H1 (cell line): ENCODE results near the gene RPUSD1. TPM values are rescaled to one million over a fixed set of nuclear protein-coding genes. Genes with fewer than 3 reads are reported as not detected.
A peak's percentile ranks its signal among the peaks of the same experiment; 100 is the strongest.

Experiments used
- CTCF ChIA-PET: fragments of 300-600 bp; sonication (Branson Sonifier 250); formaldehyde crosslinking; loops from one replicate; lab custom pipeline; 2021; ENCODE audit not compliant: partially characterized antibody; lab: Charles Lee
- POLR2A ChIA-PET: fragments of 300-600 bp; sonication (Branson Sonifier 250); formaldehyde crosslinking; loops from one replicate; lab custom pipeline; 2021; ENCODE audit warnings: inconsistent platforms; ENCODE audit not compliant: partially characterized antibody; lab: Charles Lee
- DNase-seq, 2 experiments: peaks; one replicate each; pipeline versions ENCODE4 v3.0.0 to v3.0.0-alpha.2; 2010 to 2022; ENCODE audit warnings: low spot score in 2 of 2, low read depth in 1 of 2, mixed read lengths in 1 of 2
- FAIRE-seq: peaks from 2 replicates; lab custom pipeline; 2011; peaks lifted over from hg19 to GRCh38; lab: Jason Lieb, UNC
- H2AFZ ChIP-seq: 2 replicates; pipeline ENCODE4 v1.8.1; 2012; ENCODE audit warnings: low read length, inconsistent platforms
- H2AK5ac ChIP-seq: 2 replicates; pipeline ENCODE4 v1.6.1; 2013; ENCODE audit warnings: low read depth, low read length
- H2BK120ac ChIP-seq: replicated peaks from 2 replicates; pipeline ENCODE3; 2013; ENCODE audit warnings: low read depth, low read length, inconsistent platforms
- H2BK12ac ChIP-seq: 2 replicates; pipeline ENCODE4 v1.6.1; 2013; ENCODE audit warnings: low read depth, low read length
- H2BK15ac ChIP-seq: 2 replicates; pipeline ENCODE4 v1.6.1; 2013; ENCODE audit warnings: low read length
- H2BK20ac ChIP-seq: 2 replicates; pipeline ENCODE4 v1.6.1; 2013; ENCODE audit warnings: low read length
- H2BK5ac ChIP-seq: 2 replicates; pipeline ENCODE4 v1.6.1; 2013; ENCODE audit warnings: low read depth, low read length
- H3K14ac ChIP-seq: 2 replicates; pipeline ENCODE4 v1.6.1; 2013; ENCODE audit warnings: inconsistent platforms; ENCODE audit not compliant: insufficient read length
- H3K18ac ChIP-seq: 2 replicates; pipeline ENCODE4 v1.6.1; 2013; ENCODE audit warnings: low read length; ENCODE audit errors: extremely low read depth
- H3K23ac ChIP-seq: 2 replicates; pipeline ENCODE4 v1.6.1; 2013; ENCODE audit warnings: inconsistent platforms; ENCODE audit not compliant: insufficient read length
- H3K23me2 ChIP-seq: 2 replicates; pipeline ENCODE4 v1.6.1; 2013; ENCODE audit warnings: low read depth, low read length
- H3K27ac ChIP-seq: 2 replicates; pipeline ENCODE4 v1.6.1; 2011; ENCODE audit warnings: low read depth, low read length, inconsistent platforms
- H3K27me3 ChIP-seq, 4 experiments: replicated peaks in 1 of 4; 1 replicate in 1 of 4; 2 replicates in 3 of 4; pipeline versions ENCODE4 v1.6.1 to v1.8.1; 2011 to 2013; ENCODE audit warnings: low read length in 3 of 4, mild to moderate bottlenecking in 3 of 4, inconsistent platforms in 2 of 4, mixed read lengths in 2 of 4, moderate library complexity in 1 of 4; ENCODE audit not compliant: control insufficient read depth in 3 of 4, insufficient read depth in 3 of 4; ENCODE audit errors: extremely low read depth in 1 of 4
- H3K36me3 ChIP-seq, 4 experiments: 2 replicates each; pipeline versions ENCODE4 v1.6.1 to v1.8.1; 2011 to 2013; ENCODE audit warnings: mild to moderate bottlenecking in 4 of 4, low read length in 3 of 4, moderate library complexity in 2 of 4, control low read depth in 1 of 4, inconsistent platforms in 1 of 4; ENCODE audit not compliant: insufficient read depth in 4 of 4, control insufficient read depth in 2 of 4
- H3K4ac ChIP-seq: replicated peaks from 2 replicates; pipeline ENCODE3; 2013; ENCODE audit warnings: low read length, low read depth, mixed read lengths, inconsistent platforms; ENCODE audit not compliant: insufficient read length
- H3K4me1 ChIP-seq, 4 experiments: replicated peaks in 1 of 4; 1 replicate in 1 of 4; 2 replicates in 3 of 4; pipeline versions ENCODE4 v1.6.1 to v1.8.1; 2011 to 2013; ENCODE audit warnings: low read length in 3 of 4, inconsistent platforms in 2 of 4, mixed read lengths in 1 of 4; ENCODE audit not compliant: insufficient read depth in 4 of 4, control insufficient read depth in 3 of 4
- H3K4me2 ChIP-seq, 2 experiments: 2 replicates each; pipeline versions ENCODE4 v1.6.1 to v1.8.1; 2011 to 2013; ENCODE audit warnings: low read depth in 2 of 2, low read length in 2 of 2, control low read depth in 1 of 2, inconsistent platforms in 1 of 2, mild to moderate bottlenecking in 1 of 2; ENCODE audit not compliant: insufficient read depth in 1 of 2
- H3K4me3 ChIP-seq, 4 experiments: fragments of 200-600, 300-600 bp in 1 of 4; sonication (generic), shearing (Covaris generic), sonication (Bioruptor Twin) in 1 of 4; 2 replicates each; pipeline versions ENCODE4 v1.5.1 to v1.8.1; 2011 to 2016; ENCODE audit warnings: low read length in 4 of 4, low read depth in 3 of 4, control low read depth in 2 of 4, inconsistent platforms in 2 of 4, mild to moderate bottlenecking in 2 of 4, mixed read lengths in 1 of 4, moderate library complexity in 1 of 4; ENCODE audit not compliant: insufficient read depth in 2 of 4; ENCODE audit errors: extremely low read depth in 1 of 4
- H3K56ac ChIP-seq: replicated peaks from 2 replicates; pipeline ENCODE3; 2013; ENCODE audit warnings: low read depth, mild to moderate bottlenecking, mixed read lengths, low read length, inconsistent platforms; ENCODE audit not compliant: insufficient read length
- H3K79me1 ChIP-seq: 2 replicates; pipeline ENCODE4 v1.6.1; 2013; ENCODE audit warnings: low read depth, low read length, control low read depth
- H3K79me2 ChIP-seq, 2 experiments: 2 replicates each; pipeline versions ENCODE4 v1.6.1 to v1.8.1; 2012 to 2013; ENCODE audit warnings: low read length in 2 of 2, mild to moderate bottlenecking in 2 of 2, inconsistent platforms in 1 of 2; ENCODE audit not compliant: insufficient read depth in 2 of 2, control insufficient read depth in 1 of 2
- H3K9ac ChIP-seq, 4 experiments: replicated peaks in 1 of 4; 1 replicate in 1 of 4; 2 replicates in 3 of 4; pipeline versions ENCODE4 v1.6.1 to v1.8.1; 2011 to 2013; ENCODE audit warnings: low read depth in 3 of 4, low read length in 3 of 4, control low read depth in 2 of 4, mild to moderate bottlenecking in 2 of 4, moderate library complexity in 2 of 4, inconsistent platforms in 1 of 4; ENCODE audit errors: extremely low read depth in 1 of 4
- H3K9me3 ChIP-seq, 2 experiments: 2 replicates each; pipeline versions ENCODE4 v1.6.1 to v1.8.1; 2012 to 2013; ENCODE audit warnings: mild to moderate bottlenecking in 2 of 2, moderate library complexity in 2 of 2, control low read depth in 1 of 2, inconsistent platforms in 1 of 2, low read depth in 1 of 2, low read length in 1 of 2, mixed read lengths in 1 of 2; ENCODE audit not compliant: insufficient read depth in 2 of 2
- H4K20me1 ChIP-seq, 2 experiments: replicated peaks in 1 of 2; 2 replicates each; pipeline versions ENCODE3 to v1.8.1; 2011 to 2013; ENCODE audit warnings: inconsistent platforms in 2 of 2, low read length in 2 of 2, mild to moderate bottlenecking in 1 of 2; ENCODE audit not compliant: insufficient read depth in 2 of 2, control insufficient read depth in 1 of 2
- H4K5ac ChIP-seq: 2 replicates; pipeline ENCODE4 v1.6.1; 2013; ENCODE audit warnings: low read length, low read depth, mixed read lengths, inconsistent platforms; ENCODE audit not compliant: insufficient read length
- H4K8ac ChIP-seq: 2 replicates; pipeline ENCODE4 v1.8.0; 2013; ENCODE audit warnings: mild to moderate bottlenecking, moderate library complexity, low read length, inconsistent platforms; ENCODE audit not compliant: insufficient read depth; ENCODE audit errors: extremely low read depth
- H4K91ac ChIP-seq: replicated peaks from 2 replicates; pipeline ENCODE3; 2013; ENCODE audit warnings: low read length, mixed read lengths, inconsistent platforms; ENCODE audit not compliant: insufficient read length
- ATF2 ChIP-seq: IDR thresholded peaks from 2 replicates; pipeline ENCODE4 v1.6.1; 2012; ENCODE audit warnings: low read length, inconsistent platforms
- BRCA1 ChIP-seq: IDR thresholded peaks from 2 replicates; pipeline ENCODE4 v1.6.1; 2012; ENCODE audit warnings: low read depth, low read length, improper control_type of control experiment
- FOSL1 ChIP-seq: IDR thresholded peaks from 2 replicates; pipeline ENCODE4 v1.6.1; 2011; ENCODE audit warnings: mild to moderate bottlenecking, low read depth, low read length, moderate library complexity; ENCODE audit not compliant: insufficient read depth
- MAX ChIP-seq: IDR thresholded peaks from 2 replicates; pipeline ENCODE4 v1.6.1; 2012; ENCODE audit warnings: inconsistent platforms
- NANOG ChIP-seq: IDR thresholded peaks from 2 replicates; pipeline ENCODE4 v1.6.1; 2011; ENCODE audit warnings: low read length, low read depth, mild to moderate bottlenecking, inconsistent platforms; ENCODE audit not compliant: insufficient read depth, poor library complexity, severe bottlenecking
- RAD21 ChIP-seq, 2 experiments: IDR thresholded peaks in 1 of 2; conservative IDR thresholded peaks in 1 of 2; 2 replicates each; pipeline ENCODE4 v1.6.1; 2011; ENCODE audit warnings: low read depth in 2 of 2, low read length in 2 of 2, improper control_type of control experiment in 1 of 2, inconsistent platforms in 1 of 2, mild to moderate bottlenecking in 1 of 2, moderate library complexity in 1 of 2
- SIX5 ChIP-seq: IDR thresholded peaks from 2 replicates; pipeline ENCODE4 v1.6.1; 2011; ENCODE audit warnings: mild to moderate bottlenecking, low read depth, low read length
- TAF1 ChIP-seq: IDR thresholded peaks from 2 replicates; pipeline ENCODE4 v1.6.1; 2011; ENCODE audit warnings: mild to moderate bottlenecking, low read depth, low read length
- TAF7 ChIP-seq: optimal IDR thresholded peaks from 2 replicates; pipeline ENCODE3; 2011; ENCODE audit warnings: low read depth, mild to moderate bottlenecking, inconsistent platforms, low read length, moderate library complexity, borderline replicate concordance
- TCF12 ChIP-seq: IDR thresholded peaks from 2 replicates; pipeline ENCODE4 v1.6.1; 2011; ENCODE audit warnings: low read depth, mild to moderate bottlenecking, low read length
- WGBS, 2 experiments: shearing (Covaris generic) in 1 of 2; methylation state at CpG; one replicate each; pipeline versions ENCODE4 v1.1.6 to v1.1.7; 2013 to 2015; ENCODE audit warnings: low lambda C conversion rate in 2 of 2, mixed read lengths in 2 of 2, inconsistent platforms in 1 of 2, low coverage in 1 of 2, missing lambda C conversion rate in 1 of 2; ENCODE audit not compliant: insufficient replicate concordance in 2 of 2, insufficient coverage in 1 of 2, insufficient read length in 1 of 2; ENCODE audit errors: extremely low coverage in 1 of 2, missing lambda C conversion rate in 1 of 2; 5-methylcytosine and 5-hydroxymethylcytosine counted together
- polyA plus RNA-seq, 7 experiments: library from polyadenylated mRNA; depleted of rRNA in 3 of 7; stranded (reverse) in 5 of 7; unstranded in 2 of 7; fragments of >200 nt in 5 of 7; fragments of 200-250 nt in 2 of 7; gene quantifications; 1 replicate in 5 of 7; 2 replicates in 1 of 7; 4 replicates in 1 of 7; pipeline versions ENCODE4 v1.2.1 to v1.2.3, GENCODE V29; 2011 to 2013; ENCODE audit warnings: missing spikeins in 2 of 7, mixed read lengths in 2 of 7
- total RNA-seq: library from RNA; stranded (reverse); fragmentation: NEBNext Ultra II Directional; extraction: Animal tissue kit (Norgen Biotek cat#: 25700); gene quantifications from 2 replicates; pipeline ENCODE4 v1.2.1, GENCODE V29; 2021

Gene RPUSD1
- total and polyA plus RNA-seq, 2 of the 8 experiments (the other 6 are each of a cell fraction or from before 2014, with no cell fraction given) = 32.2 to 61.8 TPM

- H3K4me2 ChIP-seq = no peak overlapping the region
- no peak overlapping the region for H2BK12ac ChIP-seq
- H3K27me3 ChIP-seq = no peaks in the 10 kb centered on the region
- H2BK15ac ChIP-seq = peak overlapping the region; percentile 46; the same call in 1 of the 2 replicates
- H3K56ac ChIP-seq = no peak overlapping the region
- 64% methylated on average over 11 of the region's 20 CpGs; no CpG with 5 or more reads in 1 of the 2 experiments for WGBS, 2 experiments
- H3K36me3 ChIP-seq = no peaks in the 10 kb centered on the region
- H2BK5ac ChIP-seq = no peak overlapping the region
- ChIA-PET CTCF (interaction anchor here (0.6 to 1.3 kb wide), 5 partner anchors 19 to 61 kb away, joined by 3 to 5 read pairs (median 3); partner anchors contain the start of gene CIAO3), POLR2A (interaction anchor here (1.0 to 2.3 kb wide), 4 partner anchors 10 to 49 kb away, joined by 3 to 7 read pairs (median 4); partner anchors contain the start of gene ANTKMT)
- H2AK5ac ChIP-seq = no peak overlapping the region
- no peaks in the 10 kb centered on the region for H4K20me1 ChIP-seq
- H3K4ac ChIP-seq = no peak overlapping the region
- H4K8ac ChIP-seq = peak overlapping the region; percentile 2; the same call in 1 of the 2 replicates
- no peak overlapping the region for H2AFZ ChIP-seq
- H3K14ac ChIP-seq = no peak overlapping the region
- H4K5ac ChIP-seq = no peak overlapping the region
- FAIRE-seq = no peak
- no peaks in the 10 kb centered on the region for H3K79me1 ChIP-seq
- H3K79me2 ChIP-seq = no peaks in the 10 kb centered on the region
- H3K23ac ChIP-seq = no peak overlapping the region
- H2BK120ac ChIP-seq = no peak overlapping the region
- no peaks in the 10 kb centered on the region for H3K9me3 ChIP-seq
- 0 out of 8 replicates have a peak overlapping the region, but pooled peaks of 1 of the 4 experiments have one; percentile 19 for H3K4me3 ChIP-seq
- DNase-seq = no peak
- peaks cover 0 to 8% (median 6%) of the 10 kb centered on the region in 4 experiments; a peak in 5 of 7 replicates for H3K4me1 ChIP-seq
- H3K27ac ChIP-seq = no peak overlapping the region
- H4K91ac ChIP-seq = peak overlapping the region; percentile 89
- no peak overlapping the region for H3K9ac ChIP-seq
- H3K18ac ChIP-seq = no peak overlapping the region; the same call in 1 of the 2 replicates
- H2BK20ac ChIP-seq = no peak overlapping the region
- TF ChIP-seq ATF2 = no peak
- TF ChIP-seq SIX5 = no peak
- no peak for TF ChIP-seq NANOG
- TF ChIP-seq TAF1 = no peak
- TF ChIP-seq FOSL1 = no peak
- TF ChIP-seq MAX = no peak
- no peak for TF ChIP-seq TCF12
- TF ChIP-seq BRCA1 = no peak
- TF ChIP-seq RAD21 (IDR thresholded peaks at IDR 0.05 in 1 of 2, conservative IDR thresholded peaks at IDR 0.05 in 1 of 2; ENCODE audit: low read depth in 2 of 2, low read length in 2 of 2) = no peak
- no peak for TF ChIP-seq TAF7
- TF ChIP-seq, all 59 proteins: peak for 0
- H3K23me2 ChIP-seq = no peaks in the 10 kb centered on the region; the same call in 1 of the 2 replicates
Measured at GRCh38 chr16:769184-769784, 18.9 kb downstream of the RPUSD1 start.
